OCI-LY7 (cell line): Measurements from ENCODE around the gene GGCX. TPM values are rescaled to one million over a fixed set of nuclear protein-coding genes. Genes with fewer than 3 reads are reported as not detected.
"Not testable (repeated sequence)": the region's sequence is repeated elsewhere in the genome, so short reads cannot be mapped to it uniquely, and the experiment has no call there.

Source experiments
- BruUV-seq: library from RNA; stranded (reverse); fragments of 400-500 nt; replicated peaks from 2 replicates; lab custom pipeline; 2021; lab: Mats Ljungman, UMichigan
- CTCF ChIA-PET: fragments of 300-600 bp; sonication (Branson Sonifier 250); formaldehyde crosslinking; loops from one replicate; lab custom pipeline; 2022; ENCODE audit warnings: antibody characterized with exemption; ENCODE audit not compliant: unreplicated experiment; lab: Charles Lee
- POLR2A ChIA-PET: fragments of 300-600 bp; sonication (Branson Sonifier 250); formaldehyde crosslinking; loops from one replicate; lab custom pipeline; 2022; ENCODE audit warnings: antibody characterized with exemption; lab: Charles Lee
- DNase-seq: peaks from one replicate; pipeline ENCODE4 v3.0.0-alpha.2; 2015; ENCODE audit warnings: low spot score
- H2AFZ ChIP-seq: fragments of 200-600 bp; sonication (generic), shearing (Covaris generic); 2 replicates; pipeline ENCODE4 v1.6.1; 2014; ENCODE audit warnings: mild to moderate bottlenecking, antibody characterized with exemption, low read length, moderate library complexity
- H3K27ac ChIP-seq: fragments of 200-600 bp; sonication (generic); 2 replicates; pipeline ENCODE4 v1.5.1; 2014; ENCODE audit warnings: mixed run types, low read depth, mild to moderate bottlenecking, moderate library complexity, low read length, inconsistent platforms; ENCODE audit not compliant: poor library complexity, severe bottlenecking
- H3K36me3 ChIP-seq: fragments of 200-600 bp; sonication (generic); 2 replicates; pipeline ENCODE4 v1.6.1; 2014; ENCODE audit warnings: mild to moderate bottlenecking, antibody characterized with exemption, low read length, moderate library complexity, mixed read lengths; ENCODE audit not compliant: insufficient read depth
- H3K4me1 ChIP-seq: fragments of 200-600 bp; sonication (generic); 2 replicates; pipeline ENCODE4 v1.5.1; 2014; ENCODE audit warnings: mild to moderate bottlenecking, low read length; ENCODE audit not compliant: insufficient read depth, poor library complexity, severe bottlenecking
- H3K4me2 ChIP-seq: fragments of 200-600 bp; sonication (generic); 2 replicates; pipeline ENCODE4 v1.6.1; 2014; ENCODE audit warnings: mild to moderate bottlenecking, low read length
- H3K4me3 ChIP-seq: fragments of 200-600 bp; sonication (generic); 2 replicates; pipeline ENCODE4 v1.5.1; 2014; ENCODE audit warnings: mild to moderate bottlenecking, low read depth, low read length; ENCODE audit not compliant: poor library complexity, severe bottlenecking
- H3K79me2 ChIP-seq: fragments of 200-600 bp; sonication (generic); 2 replicates; pipeline ENCODE4 v1.6.1; 2016; ENCODE audit warnings: low read depth, mild to moderate bottlenecking, low read length, moderate library complexity, mixed read lengths; ENCODE audit not compliant: insufficient read depth
- H3K9me2 ChIP-seq: fragments of 200-600 bp; sonication (generic); 2 replicates; pipeline ENCODE4 v1.6.1; 2016; ENCODE audit warnings: mild to moderate bottlenecking, low read length, mixed read lengths; ENCODE audit not compliant: insufficient read depth
- H3K9me3 ChIP-seq: fragments of 200-600 bp; sonication (generic); 2 replicates; pipeline ENCODE4 v1.6.1; 2014; ENCODE audit warnings: mild to moderate bottlenecking, mixed run types, low read length, mixed read lengths
- H4K20me1 ChIP-seq: fragments of 200-600 bp; sonication (generic); 2 replicates; pipeline ENCODE4 v1.6.1; 2014; ENCODE audit warnings: mild to moderate bottlenecking, antibody characterized with exemption, low read length, moderate library complexity, mixed read lengths; ENCODE audit not compliant: insufficient read depth
- EZH2phosphoT487 ChIP-seq: fragments of 200-600 bp; sonication (generic); IDR thresholded peaks from 2 replicates; pipeline ENCODE4 v1.6.1; 2018; ENCODE audit warnings: low read depth, borderline replicate concordance, mild to moderate bottlenecking, mixed run types, antibody characterized with exemption, low read length, moderate library complexity, mixed read lengths
- intact Hi-C: fragments of 100-400 bp; cut with micrococcal nuclease; formaldehyde crosslinking; loops from one replicate; pipeline ENCODE4 v1.10.0; 2022; ENCODE audit not compliant: unreplicated experiment
- total RNA-seq, 2 experiments: library from RNA; depleted of rRNA in 1 of 2; stranded (reverse); fragments of >200 nt in 1 of 2; shearing (Covaris generic) in 1 of 2; gene quantifications; 2 replicates each; pipeline ENCODE4 v1.2.3, GENCODE V29; 2014 to 2022
- TF ChIP-seq, protein P1 (sequence below): fragments of 200-600 bp; sonication (generic); conservative IDR thresholded peaks from 2 replicates; pipeline ENCODE4 v1.5.1; 2014; ENCODE audit warnings: mild to moderate bottlenecking, antibody characterized with exemption, low read length, moderate library complexity, mixed read lengths

Gene GGCX
- total RNA-seq, 2 experiments from 2014 or later, result 32.5 to 33.3 TPM

DNA sequence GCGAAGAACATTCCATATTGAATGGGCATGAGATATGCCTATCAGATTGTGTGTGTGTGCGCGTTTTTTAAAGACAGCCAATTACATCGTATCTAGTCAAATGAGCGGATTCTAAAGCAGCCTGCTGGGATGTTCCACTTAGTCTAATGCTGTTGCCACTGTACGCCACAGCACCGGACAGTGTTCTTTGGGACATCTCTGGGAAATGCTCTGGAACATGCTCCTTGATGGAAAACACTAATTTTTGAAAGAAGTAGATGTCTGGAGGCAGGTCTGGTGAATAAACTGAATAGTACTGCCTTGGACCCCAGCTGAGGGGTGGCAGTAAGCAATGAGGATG, 44.8 kb upstream of the GGCX start:
- POLR2A ChIA-PET, result interaction anchor here (0.6 to 2.1 kb wide), 5 partner anchors 9 to 181 kb away, joined by 3 to 19 read pairs (median 4); partner anchors contain the start of genes RNF181 and VAMP8
- H3K36me3 ChIP-seq, result peaks cover 40% of the 10 kb centered on the region
- BruUV-seq, result no TSS peak

DNA sequence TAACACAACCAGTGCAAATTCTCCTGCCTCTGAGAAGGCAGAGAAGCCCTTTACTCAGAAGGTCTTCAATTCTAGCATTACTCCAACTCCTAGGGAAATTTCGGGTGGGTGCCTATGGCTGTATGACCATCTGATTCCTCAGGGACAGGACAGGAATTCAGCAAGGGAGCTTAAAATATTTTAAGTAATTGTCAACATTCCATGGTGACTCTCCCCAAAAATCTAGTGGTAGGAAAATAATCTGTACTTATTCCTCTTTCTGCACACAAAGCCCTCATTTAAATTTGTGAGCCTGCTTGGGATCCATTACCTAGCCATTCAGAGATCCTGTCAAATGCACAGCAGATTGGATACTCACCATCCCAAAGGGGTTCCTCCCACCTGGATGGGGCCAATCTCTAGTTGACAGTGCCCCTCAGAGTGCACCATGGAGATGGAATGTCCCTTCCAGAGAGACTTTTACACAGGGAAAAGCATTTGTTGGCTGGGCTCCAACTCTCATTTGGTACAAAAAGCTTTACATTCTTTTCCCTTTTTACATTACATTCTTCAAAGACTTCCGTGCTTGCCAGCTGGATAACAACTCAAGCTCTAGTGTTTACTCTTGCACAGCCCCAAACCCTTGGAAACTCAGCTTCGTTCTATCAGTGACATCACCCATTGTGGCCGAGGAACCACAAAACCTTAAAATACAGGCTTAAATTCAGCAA, 44.3 kb upstream of the GGCX start:
- H4K20me1 ChIP-seq, result no peaks in the 10 kb centered on the region; the same call in 1 of the 2 replicates
- no peak overlapping the region for H3K4me2 ChIP-seq
- no peak overlapping the region for H2AFZ ChIP-seq
- H3K4me1 ChIP-seq, result peaks cover 17% of the 10 kb centered on the region
- TF ChIP-seq EZH2phosphoT487, result no peak
- no peak for DNase-seq
- H3K27ac ChIP-seq, result no peak overlapping the region
- BruUV-seq, result TSS peak; percentile 12
- POLR2A ChIA-PET, result interaction anchor here (0.6 to 2.1 kb wide), 6 partner anchors 10 to 180 kb away, joined by 3 to 19 read pairs (median 4); partner anchors contain the start of genes RNF181 and VAMP8
- H3K9me3 ChIP-seq, result no peaks in the 10 kb centered on the region
- no peak overlapping the region for H3K4me3 ChIP-seq
- H3K79me2 ChIP-seq, result peaks cover 6% of the 10 kb centered on the region; the same call in 1 of the 2 replicates
- intact Hi-C loops, result no loop called here
- peaks cover 40% of the 10 kb centered on the region for H3K36me3 ChIP-seq
- CTCF ChIA-PET, result no interaction called here
- H3K9me2 ChIP-seq, result no peaks in the 10 kb centered on the region

More for the DNA sequence above, 44.8 kb upstream of the GGCX start:
- CTCF ChIA-PET, result no interaction called here
- Histone ChIP-seq H3K4me1 (peaks cover 17% of the 10 kb centered on the region), H3K79me2 (peaks cover 9% of the 10 kb centered on the region; the same call in 1 of the 2 replicates), H3K27ac (no peak overlapping the region), H3K9me3 (no peaks in the 10 kb centered on the region), H3K9me2 (no peaks in the 10 kb centered on the region), H3K4me2 (no peak overlapping the region), H2AFZ (no peak overlapping the region), H4K20me1 (no peaks in the 10 kb centered on the region; the same call in 1 of the 2 replicates), H3K4me3 (no peak overlapping the region)
- intact Hi-C loops, result no loop called here
- TF ChIP-seq, protein P1, sequence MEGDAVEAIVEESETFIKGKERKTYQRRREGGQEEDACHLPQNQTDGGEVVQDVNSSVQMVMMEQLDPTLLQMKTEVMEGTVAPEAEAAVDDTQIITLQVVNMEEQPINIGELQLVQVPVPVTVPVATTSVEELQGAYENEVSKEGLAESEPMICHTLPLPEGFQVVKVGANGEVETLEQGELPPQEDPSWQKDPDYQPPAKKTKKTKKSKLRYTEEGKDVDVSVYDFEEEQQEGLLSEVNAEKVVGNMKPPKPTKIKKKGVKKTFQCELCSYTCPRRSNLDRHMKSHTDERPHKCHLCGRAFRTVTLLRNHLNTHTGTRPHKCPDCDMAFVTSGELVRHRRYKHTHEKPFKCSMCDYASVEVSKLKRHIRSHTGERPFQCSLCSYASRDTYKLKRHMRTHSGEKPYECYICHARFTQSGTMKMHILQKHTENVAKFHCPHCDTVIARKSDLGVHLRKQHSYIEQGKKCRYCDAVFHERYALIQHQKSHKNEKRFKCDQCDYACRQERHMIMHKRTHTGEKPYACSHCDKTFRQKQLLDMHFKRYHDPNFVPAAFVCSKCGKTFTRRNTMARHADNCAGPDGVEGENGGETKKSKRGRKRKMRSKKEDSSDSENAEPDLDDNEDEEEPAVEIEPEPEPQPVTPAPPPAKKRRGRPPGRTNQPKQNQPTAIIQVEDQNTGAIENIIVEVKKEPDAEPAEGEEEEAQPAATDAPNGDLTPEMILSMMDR, result no peak
- TF ChIP-seq EZH2phosphoT487, result no peak
- DNase-seq, result no peak

DNA sequence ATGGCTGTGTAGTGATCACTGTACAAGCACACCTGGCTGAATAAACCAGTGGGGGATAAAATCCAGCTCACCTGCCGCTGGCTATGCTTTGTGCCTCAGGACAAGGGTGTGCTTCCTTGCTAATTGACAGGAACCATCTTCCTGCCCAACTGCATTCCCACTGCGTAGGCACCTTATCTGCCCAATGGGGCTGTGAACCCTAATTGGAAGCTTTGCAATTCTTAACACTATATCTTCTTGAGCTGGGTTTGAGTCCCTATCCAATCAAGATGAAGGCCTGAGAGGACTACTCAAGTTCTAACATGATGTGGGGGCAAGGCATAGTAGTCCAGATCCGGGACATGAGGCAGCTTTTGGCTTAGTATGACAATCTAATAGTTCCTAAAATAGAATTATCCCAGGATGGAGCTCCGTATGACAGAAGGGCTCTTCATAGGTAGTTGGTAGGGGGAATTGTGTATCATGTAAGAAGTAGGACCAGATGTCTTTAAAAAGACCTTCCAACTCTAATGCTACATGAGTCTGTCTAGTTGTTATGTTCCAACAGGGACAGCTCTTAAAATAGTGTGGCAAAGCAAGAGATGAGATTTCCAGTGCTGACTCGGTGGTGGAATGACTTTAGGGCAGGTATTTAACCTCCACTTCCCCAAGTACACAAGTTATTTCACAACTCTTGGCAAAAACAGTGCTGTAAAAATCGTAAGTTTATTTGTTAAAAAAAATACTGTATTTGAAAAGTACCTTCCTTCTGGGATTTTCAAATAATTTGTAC, 43.5 kb upstream of the GGCX start:
- H3K4me1 ChIP-seq, result peaks cover 11% of the 10 kb centered on the region
- H3K4me2 ChIP-seq, result no peak overlapping the region
- DNase-seq, result no peak
- intact Hi-C loops, result no loop called here
- no peaks in the 10 kb centered on the region for H3K9me2 ChIP-seq
- TF ChIP-seq, protein P1, result no peak
- TF ChIP-seq EZH2phosphoT487, result no peak
- ChIA-PET CTCF (no interaction called here), POLR2A (interaction anchor here (1.0 to 2.1 kb wide), 4 partner anchors 9 to 27 kb away, joined by 3 to 19 read pairs (median 4); partner anchors contain the start of genes RNF181 and VAMP8)
- BruUV-seq, result no TSS peak
- H3K4me3 ChIP-seq, result no peak overlapping the region
- H4K20me1 ChIP-seq, result no peaks in the 10 kb centered on the region; the same call in 1 of the 2 replicates
- peaks cover 35% of the 10 kb centered on the region for H3K36me3 ChIP-seq
- H2AFZ ChIP-seq, result no peak overlapping the region
- H3K79me2 ChIP-seq, result no peaks in the 10 kb centered on the region
- no peaks in the 10 kb centered on the region for H3K9me3 ChIP-seq
- no peak overlapping the region for H3K27ac ChIP-seq

DNA sequence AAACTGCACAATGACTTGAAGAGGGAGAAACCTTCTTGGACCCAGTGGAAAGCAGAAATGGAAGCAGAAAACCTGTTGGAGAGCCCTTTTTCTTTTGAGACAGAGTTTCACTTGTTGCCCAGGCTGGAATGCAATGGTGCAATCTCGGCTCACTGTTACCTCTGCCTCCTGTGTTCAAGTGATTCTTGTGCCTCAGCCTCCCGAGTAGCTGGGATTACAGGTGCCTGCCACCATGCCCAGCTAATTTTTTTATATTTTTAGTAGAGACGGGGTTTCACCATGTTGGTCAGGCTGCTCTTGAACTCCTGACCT, 42.8 kb upstream of the GGCX start:
- CTCF ChIA-PET, H3K4me3 ChIP-seq, DNase-seq, H2AFZ ChIP-seq, H3K79me2 ChIP-seq, BruUV-seq, intact Hi-C loops, H4K20me1 ChIP-seq, H3K9me2 ChIP-seq, H3K9me3 ChIP-seq, H3K27ac ChIP-seq: not testable (repeated sequence)
- Histone ChIP-seq H3K4me1 (peaks cover 11% of the 10 kb centered on the region), H3K4me2 (peak overlapping the region; percentile 71; the same call in 1 of the 2 replicates), H3K36me3 (peaks cover 30% of the 10 kb centered on the region)
- POLR2A ChIA-PET, result interaction anchor here (1.0 kb wide), 1 partner anchor 18 kb away, joined by 3 read pairs; no protein-coding TSS in a partner anchor
